NCI-H1092 (cell line): Measurements from ENCODE around the gene ADK.
"Not testable (repeated sequence)": the region's sequence is repeated elsewhere in the genome, so short reads cannot be mapped to it uniquely, and the experiment has no call there.

Experiments
- DNase-seq: peaks from one replicate; lab custom pipeline; 2025; lab: John Stamatoyannopoulos, UW

Gene ADK

GRCh38 chr10:74305730-74306129 is 154.7 kb downstream of the ADK start:
- no peak for DNase-seq

- DNase-seq, result no peak
These were observed 155.4 kb downstream of the ADK start for GRCh38 chr10:74306227-74306982.

GRCh38 chr10:74307061-74307651 is 156.1 kb downstream of the ADK start:
- DNase-seq, result no peak

- DNase-seq, result no peak
These were observed 159.7 kb downstream of the ADK start for GRCh38 chr10:74310652-74311257.

GRCh38 chr10:74314166-74314565 is 163.1 kb downstream of the ADK start:
- no peak for DNase-seq

- DNase-seq, result no peak
These were observed 169.0 kb downstream of the ADK start for GRCh38 chr10:74320026-74320425.

- no peak for DNase-seq
These were observed 169.7 kb downstream of the ADK start for GRCh38 chr10:74320717-74321116.

GRCh38 chr10:74322141-74322540 is 171.1 kb downstream of the ADK start:
- DNase-seq, result no peak

- DNase-seq, result no peak
These were observed 171.5 kb downstream of the ADK start for GRCh38 chr10:74322565-74322964.

GRCh38 chr10:74328388-74328787 is 177.4 kb downstream of the ADK start:
- no peak for DNase-seq

- DNase-seq, result no peak
These were observed 178.9 kb downstream of the ADK start for GRCh38 chr10:74329873-74330272.

GRCh38 chr10:74330646-74331045 is 179.6 kb downstream of the ADK start:
- no peak for DNase-seq

GRCh38 chr10:74332398-74332797 is 181.4 kb downstream of the ADK start:
- no peak for DNase-seq

- DNase-seq, result no peak
These were observed 182.2 kb downstream of the ADK start for GRCh38 chr10:74333174-74333573.

GRCh38 chr10:74334221-74334620 is 183.2 kb downstream of the ADK start:
- DNase-seq, result no peak

- DNase-seq, result no peak
These were observed 184.5 kb downstream of the ADK start for GRCh38 chr10:74335501-74335900.

- no peak for DNase-seq
These were observed 186.5 kb downstream of the ADK start for GRCh38 chr10:74337330-74338016.

- DNase-seq, result no peak
These were observed 192.0 kb downstream of the ADK start for GRCh38 chr10:74342991-74343390.

GRCh38 chr10:74343804-74344203 is 192.8 kb downstream of the ADK start:
- no peak for DNase-seq

GRCh38 chr10:74344306-74344705 is 193.3 kb downstream of the ADK start:
- DNase-seq, result no peak

GRCh38 chr10:74347522-74347921 is 196.5 kb downstream of the ADK start:
- no peak for DNase-seq

GRCh38 chr10:74353021-74353420 is 202.0 kb downstream of the ADK start:
- not testable (repeated sequence) for DNase-seq

- no peak for DNase-seq
These were observed 210.7 kb downstream of the ADK start for GRCh38 chr10:74361678-74362077.
